Nephron progenitor cell (in vitro differentiated cells): Measurements from ENCODE around the gene SLC35F5.

Experiments
- DNase-seq: peaks from one replicate; pipeline ENCODE4 v3.0.0; 2021
- H3K27ac Mint-ChIP-seq: 2 replicates; pipeline ENCODE4 v1.8.0; 2021; ENCODE audit warnings: mild to moderate bottlenecking, moderate library complexity, mixed read lengths
- H3K27me3 Mint-ChIP-seq: 2 replicates; pipeline ENCODE4 v1.8.0; 2021; ENCODE audit warnings: mild to moderate bottlenecking, low read depth, mixed read lengths; ENCODE audit not compliant: poor library complexity
- H3K36me3 Mint-ChIP-seq: 2 replicates; pipeline ENCODE4 v1.8.0; 2021; ENCODE audit warnings: low read depth, mixed read lengths
- H3K4me1 Mint-ChIP-seq: 2 replicates; pipeline ENCODE4 v1.8.0; 2021; ENCODE audit warnings: mixed read lengths
- H3K4me3 Mint-ChIP-seq: 2 replicates; pipeline ENCODE4 v1.8.0; 2021; ENCODE audit warnings: mild to moderate bottlenecking, moderate library complexity, mixed read lengths
- H3K9me3 Mint-ChIP-seq: 2 replicates; pipeline ENCODE4 v1.8.0; 2021; ENCODE audit warnings: mild to moderate bottlenecking, moderate library complexity, mixed read lengths
- TF ChIP-seq, protein P1 (sequence below): fragments of 200-600 bp; sonication (generic); IDR thresholded peaks from 2 replicates; pipeline ENCODE4 v1.5.0; 2021; ENCODE audit warnings: antibody characterized with exemption

Gene SLC35F5

DNA sequence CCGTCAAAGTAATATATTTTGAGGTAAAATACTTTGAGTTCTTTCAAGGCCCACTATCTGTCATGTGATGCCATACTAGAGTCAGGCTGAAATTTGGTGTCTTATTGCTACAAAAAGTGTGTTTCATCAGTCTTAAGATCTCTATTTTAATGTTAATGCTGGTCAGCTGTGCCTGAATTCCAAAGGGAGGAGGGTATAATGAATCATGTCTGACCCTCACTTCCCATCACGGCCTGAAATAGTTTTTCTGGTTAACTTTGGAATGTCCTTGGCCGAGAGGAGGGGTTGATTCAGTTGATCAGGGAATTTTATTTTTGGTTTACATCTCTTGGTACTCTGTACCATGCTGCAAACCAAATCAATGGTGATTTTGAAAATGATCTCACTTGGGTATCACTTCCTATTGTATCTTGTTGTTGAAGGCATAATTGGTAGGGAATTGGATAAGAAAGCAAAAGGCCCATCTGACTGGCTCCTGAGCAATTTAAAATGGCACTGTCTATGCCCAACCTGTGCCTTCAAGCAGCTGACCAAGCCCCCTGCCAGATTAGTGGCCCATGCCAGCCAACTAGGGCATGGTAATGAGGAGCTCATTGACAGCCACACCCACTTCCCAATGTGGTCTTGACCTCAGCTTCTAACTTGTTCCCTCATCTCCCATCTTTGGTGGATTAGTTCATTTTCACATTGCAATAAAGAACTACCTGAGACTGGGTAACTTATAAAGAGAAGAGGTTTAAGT, 6.1 kb upstream of the SLC35F5 start:
- Mint-ChIP-seq H3K36me3 (peaks cover 4% of the 10 kb centered on the region), H3K9me3 (peaks cover 18% of the 10 kb centered on the region), H3K4me1 (peaks cover 3% of the 10 kb centered on the region), H3K27ac (no peak overlapping the region), H3K27me3 (no peaks in the 10 kb centered on the region), H3K4me3 (no peak overlapping the region)
- TF ChIP-seq, protein P1, sequence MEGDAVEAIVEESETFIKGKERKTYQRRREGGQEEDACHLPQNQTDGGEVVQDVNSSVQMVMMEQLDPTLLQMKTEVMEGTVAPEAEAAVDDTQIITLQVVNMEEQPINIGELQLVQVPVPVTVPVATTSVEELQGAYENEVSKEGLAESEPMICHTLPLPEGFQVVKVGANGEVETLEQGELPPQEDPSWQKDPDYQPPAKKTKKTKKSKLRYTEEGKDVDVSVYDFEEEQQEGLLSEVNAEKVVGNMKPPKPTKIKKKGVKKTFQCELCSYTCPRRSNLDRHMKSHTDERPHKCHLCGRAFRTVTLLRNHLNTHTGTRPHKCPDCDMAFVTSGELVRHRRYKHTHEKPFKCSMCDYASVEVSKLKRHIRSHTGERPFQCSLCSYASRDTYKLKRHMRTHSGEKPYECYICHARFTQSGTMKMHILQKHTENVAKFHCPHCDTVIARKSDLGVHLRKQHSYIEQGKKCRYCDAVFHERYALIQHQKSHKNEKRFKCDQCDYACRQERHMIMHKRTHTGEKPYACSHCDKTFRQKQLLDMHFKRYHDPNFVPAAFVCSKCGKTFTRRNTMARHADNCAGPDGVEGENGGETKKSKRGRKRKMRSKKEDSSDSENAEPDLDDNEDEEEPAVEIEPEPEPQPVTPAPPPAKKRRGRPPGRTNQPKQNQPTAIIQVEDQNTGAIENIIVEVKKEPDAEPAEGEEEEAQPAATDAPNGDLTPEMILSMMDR: no peak
- no peak for DNase-seq

DNA sequence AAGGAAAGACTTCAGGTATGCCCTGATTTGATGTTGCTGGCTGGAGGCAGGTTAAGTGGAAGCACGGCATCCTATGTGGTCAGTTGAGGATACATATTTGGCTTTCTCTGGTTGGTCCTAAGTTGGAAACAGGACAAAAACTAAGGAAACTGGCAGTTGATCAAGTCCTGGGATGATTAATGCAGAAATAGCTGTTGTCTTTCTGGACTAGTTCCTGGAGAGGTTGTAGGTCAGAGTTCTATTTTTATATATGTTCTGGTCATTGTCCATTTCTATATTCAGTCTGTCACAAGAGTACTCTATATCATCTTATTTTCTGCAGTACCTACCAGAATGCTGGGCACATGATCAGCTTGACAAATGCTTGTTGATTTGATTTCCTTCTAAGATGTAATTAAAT, 4.0 kb upstream of the SLC35F5 start:
- DNase-seq: no peak
- peaks cover 14% of the 10 kb centered on the region for H3K4me1 Mint-ChIP-seq
- peaks cover 4% of the 10 kb centered on the region for H3K36me3 Mint-ChIP-seq
- no peaks in the 10 kb centered on the region for H3K27me3 Mint-ChIP-seq
- H3K27ac Mint-ChIP-seq: no peak overlapping the region
- H3K9me3 Mint-ChIP-seq: peaks cover 16% of the 10 kb centered on the region
- TF ChIP-seq, protein P1: no peak
- no peak overlapping the region for H3K4me3 Mint-ChIP-seq

DNA sequence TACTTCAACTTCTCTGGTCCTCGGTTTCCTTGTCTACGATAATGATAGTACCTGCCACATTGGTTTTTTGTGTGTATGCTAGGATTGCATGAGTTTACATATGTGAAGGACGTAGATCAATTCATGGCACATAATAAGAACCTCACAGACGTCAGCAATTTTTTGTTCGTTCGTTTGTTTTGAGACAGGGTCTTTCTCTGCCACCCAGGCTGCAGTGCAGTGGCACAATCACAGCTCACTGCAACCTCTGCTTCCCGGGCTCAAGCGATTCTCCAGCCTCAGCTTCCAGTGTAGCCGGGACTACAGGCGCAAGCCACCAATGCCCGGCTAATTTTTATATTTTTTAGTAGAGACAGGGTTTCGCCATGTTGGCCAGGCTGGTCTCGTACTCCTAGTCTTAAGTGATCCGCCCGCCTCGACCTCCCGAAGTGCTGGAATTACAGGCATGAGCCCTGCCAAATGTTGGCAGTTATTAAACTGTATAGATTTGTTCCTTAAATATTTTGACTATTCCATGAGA, 756 bp upstream of the SLC35F5 start:
- Mint-ChIP-seq H3K4me1 (peaks cover 24% of the 10 kb centered on the region), H3K4me3 (peak overlapping the region; percentile 93), H3K27ac (peak overlapping the region; percentile 99), H3K9me3 (no peaks in the 10 kb centered on the region), H3K36me3 (peaks cover 7% of the 10 kb centered on the region), H3K27me3 (no peaks in the 10 kb centered on the region)
- no peak for DNase-seq
- TF ChIP-seq, protein P1: no peak

DNA sequence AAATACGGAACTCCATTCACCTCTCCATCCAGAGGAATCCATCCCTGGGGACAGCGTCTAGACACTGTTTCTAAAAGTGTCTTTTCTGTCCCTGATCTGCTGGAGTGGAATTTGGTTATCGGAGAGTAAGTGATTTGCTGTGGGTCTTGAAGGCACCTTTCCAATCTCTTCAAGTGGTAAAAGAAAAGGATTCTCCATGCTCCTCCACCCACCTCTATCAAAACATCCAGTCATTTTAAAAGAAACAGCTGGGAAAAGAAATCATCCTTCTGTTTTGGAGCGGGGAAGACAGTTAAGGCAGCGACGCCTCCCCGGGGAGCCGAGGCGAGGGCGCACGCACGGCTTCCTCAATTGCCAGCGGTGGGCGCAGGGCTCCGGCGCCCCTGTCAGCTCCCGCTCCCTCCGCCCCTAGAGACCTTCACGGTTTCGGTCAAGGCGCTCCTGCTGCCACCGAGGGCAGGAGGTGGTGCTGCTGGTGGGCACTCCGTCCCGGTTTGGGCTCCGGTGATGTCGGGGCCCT, 547 bp downstream of the SLC35F5 start:
- TF ChIP-seq, protein P1: no peak
- H3K4me3 Mint-ChIP-seq: peak overlapping the region; percentile 93
- DNase-seq: peak; percentile 61
- H3K4me1 Mint-ChIP-seq: peaks cover 24% of the 10 kb centered on the region
- peak overlapping the region; percentile 60 for H3K27ac Mint-ChIP-seq
- no peaks in the 10 kb centered on the region for H3K27me3 Mint-ChIP-seq
- H3K9me3 Mint-ChIP-seq: no peaks in the 10 kb centered on the region
- peaks cover 18% of the 10 kb centered on the region for H3K36me3 Mint-ChIP-seq

DNA sequence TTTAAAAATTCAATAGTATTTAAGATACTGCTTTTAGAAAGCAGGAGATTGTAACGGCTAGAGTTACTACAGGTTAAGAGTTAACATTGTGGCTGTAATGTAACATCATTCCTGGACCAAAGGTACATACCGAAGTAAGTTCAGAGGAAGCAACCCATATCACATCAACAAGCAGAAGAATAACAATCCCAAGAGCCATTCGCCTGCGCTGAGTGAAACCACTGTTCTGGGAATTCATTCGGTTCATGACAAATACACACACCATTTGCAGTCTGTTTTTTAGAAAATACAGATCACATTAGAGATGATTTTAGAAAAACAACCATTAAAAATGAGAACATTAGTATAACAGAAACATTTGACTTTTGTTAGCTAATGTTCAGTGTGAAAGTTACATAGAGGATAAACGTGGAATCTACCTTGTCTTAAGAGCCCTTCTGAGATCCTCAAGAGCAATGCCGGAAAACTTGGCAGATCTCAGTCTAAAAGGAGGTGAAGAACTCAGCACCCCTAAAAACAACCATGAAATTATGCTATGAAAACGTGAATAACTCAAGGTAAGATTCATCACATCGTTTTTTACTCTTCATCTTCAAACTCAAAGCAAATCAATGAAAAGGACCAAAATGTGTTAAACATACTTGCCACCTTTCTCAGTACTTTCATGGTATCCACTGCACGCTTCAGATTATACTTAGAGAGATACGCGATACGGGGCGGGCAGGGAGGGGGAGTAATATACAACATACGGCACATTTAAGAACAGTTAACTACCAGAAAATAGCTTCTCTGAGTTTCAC, 1.2 kb downstream of the SLC35F5 start:
- TF ChIP-seq, protein P1: no peak
- H3K4me3 Mint-ChIP-seq: peak overlapping the region; percentile 93
- no peaks in the 10 kb centered on the region for H3K9me3 Mint-ChIP-seq
- no peak overlapping the region for H3K27ac Mint-ChIP-seq
- peaks cover 24% of the 10 kb centered on the region for H3K4me1 Mint-ChIP-seq
- peaks cover 25% of the 10 kb centered on the region for H3K36me3 Mint-ChIP-seq
- DNase-seq: peak; percentile 6
- H3K27me3 Mint-ChIP-seq: no peaks in the 10 kb centered on the region
